Heart left ventricle (tissue), 13 donors: ENCODE results near the gene VPS33B.

Source experiments
- CTCF ChIP-seq, 12 donors: fragments of 200-600 bp; sonication (generic) in 4 of 12; IDR thresholded peaks; one replicate each; pipeline versions ENCODE4 v1.5.0 to v1.8.0; 2018 to 2022; ENCODE audit warnings: antibody characterized with exemption in 12 of 12, mild to moderate bottlenecking in 5 of 12
- POLR2A ChIP-seq, 2 donors: fragments of 450-650 bp; IDR thresholded peaks; one replicate each; pipeline ENCODE4 v1.6.1; 2017; ENCODE audit warnings: antibody characterized with exemption in 2 of 2, mild to moderate bottlenecking in 2 of 2, moderate library complexity in 2 of 2
- donor health status: ischemic (EF 13 %, LVEDD 7.1; RV severe dilation, severe dysfunction).
- donor health status: DM: no; HTN: yes; CAD: no.
- donor health status: DM: no; HTN: no; CAD: no.
- donor health status: ischemic (EF 25% LVEDD 6.9; RV normal size, moderate dysfunction).
- donor health status: ischemic (EF 25% LVEDD 5.7; RV mildly dilated, moderate dysfunction).
- donor health status: ischemic (EF 35%, LVEDD 5.7; RV mildly dilated, moderate dysfunction).
- donor health status: nonischemic (EF 11% LVEDD 7.7; RV severe dilation, severe dysfunction).
- donor health status: DM: yes; HTN: yes; CAD: no.
- donor health status: PGD.
- donor health status: ischemic (EF 29% LVEDD 5.4; RV normal size, mild dysfunction).
- donor health status: nonischemic (EF 23%, LVEDD 6.1; RV moderate dilation, normal function).

GRCh38 chr15:90950676-90951075 lies 71.7 kb downstream of the VPS33B start:
- TF ChIP-seq POLR2A (IDR thresholded peaks at IDR 0.05) (no peak), CTCF (IDR thresholded peaks at IDR 0.05) (no peak)
